K562 (cell line): ENCODE results near the gene ARPC1A. TPM values are rescaled to one million over a fixed set of nuclear protein-coding genes. Genes with fewer than 3 reads are reported as not detected.

Experiments
- GATA2 ChIP-seq: sonication (generic); formaldehyde crosslinking; IDR thresholded peaks from 2 replicates; pipeline ENCODE4 v1.4.0; 2020; ENCODE audit warnings: mild to moderate bottlenecking, missing genetic modification reagents
- ILF3 ChIP-seq: fragments of 450-650 bp; IDR thresholded peaks from 2 replicates; pipeline ENCODE4 v1.6.1; 2018; ENCODE audit warnings: antibody characterized with exemption, mild to moderate bottlenecking, moderate library complexity, borderline replicate concordance
- IRF2 ChIP-seq: sonication (generic); formaldehyde crosslinking; IDR thresholded peaks from 2 replicates; pipeline ENCODE4 v1.8.1; 2022; ENCODE audit warnings: mild to moderate bottlenecking, missing genetic modification reagents
- MAFG ChIP-seq: fragments of 450-650 bp; conservative IDR thresholded peaks from 2 replicates; pipeline ENCODE4 v1.6.1; 2016; ENCODE audit warnings: missing genetic modification characterization, missing compliant biosample characterization
- RAD21 ChIP-seq, 2 experiments: fragments of 250-450 bp in 1 of 2; fragments of 450-650 bp in 1 of 2; sonication (Bioruptor Pico) in 1 of 2; formaldehyde crosslinking in 1 of 2; IDR thresholded peaks in 1 of 2; conservative IDR thresholded peaks in 1 of 2; 2 replicates each; pipeline versions ENCODE4 v1.4.0 to v1.8.0; 2020 to 2022; ENCODE audit warnings: mild to moderate bottlenecking in 2 of 2, moderate library complexity in 1 of 2
- SUPT5H ChIP-seq: fragments of 450-650 bp; IDR thresholded peaks from 2 replicates; pipeline ENCODE4 v1.6.1; 2016
- ZBTB17 ChIP-seq: fragments of 450-650 bp; formaldehyde crosslinking; IDR thresholded peaks from 2 replicates; pipeline ENCODE4 v1.4.0; 2020; ENCODE audit warnings: mild to moderate bottlenecking
- polyA plus RNA-seq, 8 experiments: library from polyadenylated mRNA; depleted of rRNA in 4 of 8; stranded (reverse) in 5 of 8; unstranded in 3 of 8; fragments of >200 nt; fragmentation: Nextera tagmentation in 2 of 8; fragmentation: Illumina TruSeq in 1 of 8; extraction: Ambion mirVana in 2 of 8; extraction: Trizol in 1 of 8; gene quantifications; 2 replicates each; pipeline versions ENCODE4 v1.2.1 to v1.2.3, GENCODE V29; 2011 to 2014; ENCODE audit warnings: inconsistent platforms in 1 of 8, missing spikeins in 1 of 8
- total RNA-seq, 7 experiments: library from RNA; depleted of rRNA in 6 of 7; stranded (reverse); fragments of >200 nt in 6 of 7; fragmentation: Illumina TruSeq in 2 of 7; extraction: Trizol in 2 of 7; gene quantifications; 2 replicates each; pipeline versions ENCODE4 v1.2.1 to v1.2.3, GENCODE V29; 2011 to 2021; ENCODE audit warnings: low replicate concordance in 1 of 7
- TF ChIP-seq, protein P1 (sequence below): fragments of 250-450 bp; sonication (Bioruptor Pico); IDR thresholded peaks from 2 replicates; pipeline ENCODE4 v1.4.0; 2020
- TF ChIP-seq, protein P2 (sequence below): fragments of 250-450 bp; sonication (Bioruptor Pico); IDR thresholded peaks from 2 replicates; pipeline ENCODE4 v1.5.0; 2022; ENCODE audit warnings: mild to moderate bottlenecking
- TF ChIP-seq, protein P3 (sequence below): sonication (generic); formaldehyde crosslinking; IDR thresholded peaks from 2 replicates; pipeline ENCODE4 v1.9.0; 2022; ENCODE audit warnings: mild to moderate bottlenecking, missing genetic modification reagents
- TF ChIP-seq, protein P4 (sequence below): fragments of 450-650 bp; IDR thresholded peaks from 2 replicates; pipeline ENCODE4 v1.6.1; 2018; ENCODE audit not compliant: partially characterized antibody
- TF ChIP-seq, protein P5 (sequence below): fragments of 250-450 bp; sonication (Bioruptor Pico); IDR thresholded peaks from 2 replicates; pipeline ENCODE4 v1.8.0; 2021; ENCODE audit warnings: moderate library complexity, mild to moderate bottlenecking, inconsistent platforms
- TF ChIP-seq, protein P6 (sequence below): fragments of 450-650 bp; formaldehyde crosslinking; conservative IDR thresholded peaks from 2 replicates; pipeline ENCODE4 v1.4.0; 2022; ENCODE audit warnings: mild to moderate bottlenecking, missing genetic modification characterization

Gene ARPC1A
- total and polyA plus RNA-seq, 9 of the 15 experiments (the other 6 are each of a cell fraction or from before 2014, with no cell fraction given), result 39.5 to 151 (median 86.1) TPM

DNA sequence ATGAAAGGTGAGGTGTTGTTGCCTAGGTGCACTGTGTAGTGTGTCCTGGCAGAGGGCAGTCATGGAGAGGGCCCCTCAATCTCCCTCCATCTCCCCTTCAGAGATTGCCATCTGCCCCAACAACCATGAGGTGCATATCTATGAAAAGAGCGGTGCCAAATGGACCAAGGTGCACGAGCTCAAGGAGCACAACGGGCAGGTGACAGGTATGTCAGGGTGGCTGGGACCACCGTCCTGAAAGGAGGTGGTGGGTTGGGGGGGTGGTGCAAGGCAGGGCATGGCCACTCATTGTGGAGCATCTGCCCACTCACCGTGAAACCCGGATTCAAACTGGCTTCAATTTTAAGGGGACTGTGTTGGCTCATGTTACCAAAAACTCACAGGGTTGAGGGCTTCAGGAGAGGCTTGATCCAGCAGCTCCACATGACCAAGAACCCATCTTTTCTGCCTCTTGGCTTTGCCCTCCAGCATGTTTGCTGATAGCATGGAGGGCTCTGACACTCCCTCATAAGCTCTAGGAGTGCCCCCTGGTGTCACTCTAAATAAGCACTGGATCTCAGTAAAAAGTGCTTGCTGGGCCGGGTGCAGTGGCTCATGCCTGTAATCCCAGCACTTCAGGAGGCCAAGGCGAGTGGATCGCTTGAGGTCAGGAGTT, 61.0 kb downstream of the ARPC1A start (continued):
- TF ChIP-seq, protein P1, sequence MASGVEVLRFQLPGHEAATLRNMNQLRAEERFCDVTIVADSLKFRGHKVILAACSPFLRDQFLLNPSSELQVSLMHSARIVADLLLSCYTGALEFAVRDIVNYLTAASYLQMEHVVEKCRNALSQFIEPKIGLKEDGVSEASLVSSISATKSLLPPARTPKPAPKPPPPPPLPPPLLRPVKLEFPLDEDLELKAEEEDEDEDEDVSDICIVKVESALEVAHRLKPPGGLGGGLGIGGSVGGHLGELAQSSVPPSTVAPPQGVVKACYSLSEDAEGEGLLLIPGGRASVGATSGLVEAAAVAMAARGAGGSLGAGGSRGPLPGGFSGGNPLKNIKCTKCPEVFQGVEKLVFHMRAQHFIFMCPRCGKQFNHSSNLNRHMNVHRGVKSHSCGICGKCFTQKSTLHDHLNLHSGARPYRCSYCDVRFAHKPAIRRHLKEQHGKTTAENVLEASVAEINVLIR, result no peak
- no peak for TF ChIP-seq ILF3
- TF ChIP-seq, protein P2, sequence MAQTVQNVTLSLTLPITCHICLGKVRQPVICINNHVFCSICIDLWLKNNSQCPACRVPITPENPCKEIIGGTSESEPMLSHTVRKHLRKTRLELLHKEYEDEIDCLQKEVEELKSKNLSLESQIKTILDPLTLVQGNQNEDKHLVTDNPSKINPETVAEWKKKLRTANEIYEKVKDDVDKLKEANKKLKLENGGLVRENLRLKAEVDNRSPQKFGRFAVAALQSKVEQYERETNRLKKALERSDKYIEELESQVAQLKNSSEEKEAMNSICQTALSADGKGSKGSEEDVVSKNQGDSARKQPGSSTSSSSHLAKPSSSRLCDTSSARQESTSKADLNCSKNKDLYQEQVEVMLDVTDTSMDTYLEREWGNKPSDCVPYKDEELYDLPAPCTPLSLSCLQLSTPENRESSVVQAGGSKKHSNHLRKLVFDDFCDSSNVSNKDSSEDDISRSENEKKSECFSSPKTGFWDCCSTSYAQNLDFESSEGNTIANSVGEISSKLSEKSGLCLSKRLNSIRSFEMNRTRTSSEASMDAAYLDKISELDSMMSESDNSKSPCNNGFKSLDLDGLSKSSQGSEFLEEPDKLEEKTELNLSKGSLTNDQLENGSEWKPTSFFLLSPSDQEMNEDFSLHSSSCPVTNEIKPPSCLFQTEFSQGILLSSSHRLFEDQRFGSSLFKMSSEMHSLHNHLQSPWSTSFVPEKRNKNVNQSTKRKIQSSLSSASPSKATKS (CRISPR knock-in tag), result no peak
- TF ChIP-seq, protein P3, sequence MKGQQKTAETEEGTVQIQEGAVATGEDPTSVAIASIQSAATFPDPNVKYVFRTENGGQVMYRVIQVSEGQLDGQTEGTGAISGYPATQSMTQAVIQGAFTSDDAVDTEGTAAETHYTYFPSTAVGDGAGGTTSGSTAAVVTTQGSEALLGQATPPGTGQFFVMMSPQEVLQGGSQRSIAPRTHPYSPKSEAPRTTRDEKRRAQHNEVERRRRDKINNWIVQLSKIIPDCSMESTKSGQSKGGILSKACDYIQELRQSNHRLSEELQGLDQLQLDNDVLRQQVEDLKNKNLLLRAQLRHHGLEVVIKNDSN (CRISPR knock-in tag), result peak; percentile 64
- no peak for TF ChIP-seq SUPT5H
- TF ChIP-seq RAD21 (CRISPR knock-in tag; conservative IDR thresholded peaks at IDR 0.05 in 1 of 2, IDR thresholded peaks at IDR 0.05 in 1 of 2), result peak; percentile 71 to 81
- TF ChIP-seq GATA2, result peak; percentile 42; the same call in 1 of the 2 replicates
- TF ChIP-seq, protein P4, sequence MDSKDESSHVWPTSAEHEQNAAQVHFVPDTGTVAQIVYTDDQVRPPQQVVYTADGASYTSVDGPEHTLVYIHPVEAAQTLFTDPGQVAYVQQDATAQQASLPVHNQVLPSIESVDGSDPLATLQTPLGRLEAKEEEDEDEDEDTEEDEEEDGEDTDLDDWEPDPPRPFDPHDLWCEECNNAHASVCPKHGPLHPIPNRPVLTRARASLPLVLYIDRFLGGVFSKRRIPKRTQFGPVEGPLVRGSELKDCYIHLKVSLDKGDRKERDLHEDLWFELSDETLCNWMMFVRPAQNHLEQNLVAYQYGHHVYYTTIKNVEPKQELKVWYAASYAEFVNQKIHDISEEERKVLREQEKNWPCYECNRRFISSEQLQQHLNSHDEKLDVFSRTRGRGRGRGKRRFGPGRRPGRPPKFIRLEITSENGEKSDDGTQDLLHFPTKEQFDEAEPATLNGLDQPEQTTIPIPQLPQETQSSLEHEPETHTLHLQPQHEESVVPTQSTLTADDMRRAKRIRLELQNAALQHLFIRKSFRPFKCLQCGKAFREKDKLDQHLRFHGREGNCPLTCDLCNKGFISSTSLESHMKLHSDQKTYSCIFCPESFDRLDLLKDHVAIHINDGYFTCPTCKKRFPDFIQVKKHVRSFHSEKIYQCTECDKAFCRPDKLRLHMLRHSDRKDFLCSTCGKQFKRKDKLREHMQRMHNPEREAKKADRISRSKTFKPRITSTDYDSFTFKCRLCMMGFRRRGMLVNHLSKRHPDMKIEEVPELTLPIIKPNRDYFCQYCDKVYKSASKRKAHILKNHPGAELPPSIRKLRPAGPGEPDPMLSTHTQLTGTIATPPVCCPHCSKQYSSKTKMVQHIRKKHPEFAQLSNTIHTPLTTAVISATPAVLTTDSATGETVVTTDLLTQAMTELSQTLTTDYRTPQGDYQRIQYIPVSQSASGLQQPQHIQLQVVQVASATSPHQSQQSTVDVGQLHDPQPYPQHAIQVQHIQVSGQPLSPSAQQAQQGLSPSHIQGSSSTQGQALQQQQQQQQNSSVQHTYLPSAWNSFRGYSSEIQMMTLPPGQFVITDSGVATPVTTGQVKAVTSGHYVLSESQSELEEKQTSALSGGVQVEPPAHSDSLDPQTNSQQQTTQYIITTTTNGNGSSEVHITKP, result no peak
- TF ChIP-seq, protein P5, sequence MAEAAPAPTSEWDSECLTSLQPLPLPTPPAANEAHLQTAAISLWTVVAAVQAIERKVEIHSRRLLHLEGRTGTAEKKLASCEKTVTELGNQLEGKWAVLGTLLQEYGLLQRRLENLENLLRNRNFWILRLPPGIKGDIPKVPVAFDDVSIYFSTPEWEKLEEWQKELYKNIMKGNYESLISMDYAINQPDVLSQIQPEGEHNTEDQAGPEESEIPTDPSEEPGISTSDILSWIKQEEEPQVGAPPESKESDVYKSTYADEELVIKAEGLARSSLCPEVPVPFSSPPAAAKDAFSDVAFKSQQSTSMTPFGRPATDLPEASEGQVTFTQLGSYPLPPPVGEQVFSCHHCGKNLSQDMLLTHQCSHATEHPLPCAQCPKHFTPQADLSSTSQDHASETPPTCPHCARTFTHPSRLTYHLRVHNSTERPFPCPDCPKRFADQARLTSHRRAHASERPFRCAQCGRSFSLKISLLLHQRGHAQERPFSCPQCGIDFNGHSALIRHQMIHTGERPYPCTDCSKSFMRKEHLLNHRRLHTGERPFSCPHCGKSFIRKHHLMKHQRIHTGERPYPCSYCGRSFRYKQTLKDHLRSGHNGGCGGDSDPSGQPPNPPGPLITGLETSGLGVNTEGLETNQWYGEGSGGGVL, result no peak
- TF ChIP-seq, protein P6, sequence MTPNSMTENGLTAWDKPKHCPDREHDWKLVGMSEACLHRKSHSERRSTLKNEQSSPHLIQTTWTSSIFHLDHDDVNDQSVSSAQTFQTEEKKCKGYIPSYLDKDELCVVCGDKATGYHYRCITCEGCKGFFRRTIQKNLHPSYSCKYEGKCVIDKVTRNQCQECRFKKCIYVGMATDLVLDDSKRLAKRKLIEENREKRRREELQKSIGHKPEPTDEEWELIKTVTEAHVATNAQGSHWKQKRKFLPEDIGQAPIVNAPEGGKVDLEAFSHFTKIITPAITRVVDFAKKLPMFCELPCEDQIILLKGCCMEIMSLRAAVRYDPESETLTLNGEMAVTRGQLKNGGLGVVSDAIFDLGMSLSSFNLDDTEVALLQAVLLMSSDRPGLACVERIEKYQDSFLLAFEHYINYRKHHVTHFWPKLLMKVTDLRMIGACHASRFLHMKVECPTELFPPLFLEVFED (CRISPR knock-in tag), result no peak
- no peak for TF ChIP-seq MAFG (tag)
- 0 out of 2 replicates have a peak, but pooled peaks have one; percentile 35 for TF ChIP-seq ZBTB17
- no peak for TF ChIP-seq IRF2 (CRISPR knock-in tag)
